GM18873 (cell line): ENCODE measurements around the gene SPOCK2.
"Not testable (repeated sequence)": the region's sequence is repeated elsewhere in the genome, so short reads cannot be mapped to it uniquely, and the experiment has no call there.

ENCODE experiments used
- ATAC-seq: cut with Tn5 transposase; IDR thresholded peaks from one replicate; pipeline ENCODE4 v1.9.1; 2021; ENCODE audit warnings: mild to moderate bottlenecking, moderate library complexity, moderate number of reproducible peaks; ENCODE audit not compliant: unreplicated experiment, low FRiP score

SPOCK2 gene

GRCh38 chr10:72108830-72109635, 20.7 kb upstream of the SPOCK2 start:
- no peak for ATAC-seq

- not testable (repeated sequence) for ATAC-seq
Measured at GRCh38 chr10:72108004-72108370, 19.6 kb upstream of the SPOCK2 start.

- no peak for ATAC-seq
Measured at GRCh38 chr10:72107325-72108003, 19.1 kb upstream of the SPOCK2 start.

GRCh38 chr10:72106896-72107295, 18.5 kb upstream of the SPOCK2 start:
- ATAC-seq, result no peak

GRCh38 chr10:72106154-72106849, 18.0 kb upstream of the SPOCK2 start:
- no peak for ATAC-seq

- ATAC-seq, result no peak
Measured at GRCh38 chr10:72105710-72106109, 17.4 kb upstream of the SPOCK2 start.

GRCh38 chr10:72105098-72105475, 16.7 kb upstream of the SPOCK2 start:
- ATAC-seq, result no peak

- ATAC-seq, result no peak
Measured at GRCh38 chr10:72104472-72105097, 16.2 kb upstream of the SPOCK2 start.

GRCh38 chr10:72099600-72099921, 11.2 kb upstream of the SPOCK2 start:
- ATAC-seq, result no peak

GRCh38 chr10:72098836-72099599, 10.7 kb upstream of the SPOCK2 start:
- ATAC-seq, result no peak

GRCh38 chr10:72098301-72098835, 10.0 kb upstream of the SPOCK2 start:
- ATAC-seq, result no peak

GRCh38 chr10:72097448-72098300, 9.3 kb upstream of the SPOCK2 start:
- no peak for ATAC-seq

- ATAC-seq, result no peak
Measured at GRCh38 chr10:72096115-72097000, 8.0 kb upstream of the SPOCK2 start.

GRCh38 chr10:72095195-72095594, 6.8 kb upstream of the SPOCK2 start:
- no peak for ATAC-seq

- ATAC-seq, result no peak
Measured at GRCh38 chr10:72094574-72094973, 6.2 kb upstream of the SPOCK2 start.

GRCh38 chr10:72093450-72093849, 5.1 kb upstream of the SPOCK2 start:
- ATAC-seq, result no peak

GRCh38 chr10:72092987-72093386, 4.6 kb upstream of the SPOCK2 start:
- ATAC-seq, result no peak

- no peak for ATAC-seq
Measured at GRCh38 chr10:72092171-72092924, 4.0 kb upstream of the SPOCK2 start.
